HG02938 (cell line): ENCODE data around the gene SLC4A3.
"Not testable (repeated sequence)": the region's sequence is repeated elsewhere in the genome, so short reads cannot be mapped to it uniquely, and the experiment has no call there.

Experiments used
- ATAC-seq: cut with Tn5 transposase; IDR thresholded peaks from one replicate; pipeline ENCODE4 v1.9.1; 2021; ENCODE audit warnings: mild to moderate bottlenecking, moderate library complexity; ENCODE audit not compliant: unreplicated experiment

Gene SLC4A3

DNA sequence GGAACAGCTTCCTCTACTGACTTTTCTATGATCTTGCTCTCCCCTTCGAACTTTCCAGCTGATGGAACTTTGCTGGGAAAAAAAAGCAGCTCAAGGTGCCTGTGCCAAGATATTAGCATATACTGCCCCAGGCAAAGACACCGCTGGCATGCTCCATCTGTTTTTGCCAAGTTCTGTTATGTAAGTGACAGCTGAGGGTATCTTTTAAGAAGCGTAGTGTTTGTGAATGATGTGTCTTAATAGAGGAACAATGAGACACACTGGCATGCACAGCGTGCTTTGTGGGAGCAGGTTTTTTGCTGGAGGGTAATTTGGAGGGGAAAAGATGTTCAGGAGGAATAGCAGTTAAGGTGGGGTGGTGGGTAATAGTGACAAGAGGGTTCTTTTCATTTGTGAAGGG is 47.8 kb downstream of the SLC4A3 start:
- ATAC-seq, result no peak

DNA sequence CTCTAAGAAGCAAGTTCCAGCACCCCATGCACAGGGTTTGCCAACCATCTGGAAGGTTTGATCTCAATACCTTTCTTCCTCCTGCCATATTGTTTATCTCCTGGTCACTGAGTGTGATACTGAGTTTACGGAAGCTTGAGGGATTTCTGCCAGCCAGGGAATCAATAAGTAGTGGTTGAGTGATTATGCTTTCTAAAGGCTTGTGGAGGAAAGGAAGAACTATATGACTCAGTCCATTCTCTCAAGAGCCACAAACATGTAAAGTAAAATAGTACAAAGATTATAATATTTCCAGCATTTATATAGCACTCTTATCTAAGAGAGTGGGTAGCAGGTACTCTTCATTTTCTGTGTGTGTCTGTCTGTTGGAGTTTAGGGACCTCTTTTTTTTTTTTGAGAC is 49.2 kb downstream of the SLC4A3 start:
- ATAC-seq, result no peak

DNA sequence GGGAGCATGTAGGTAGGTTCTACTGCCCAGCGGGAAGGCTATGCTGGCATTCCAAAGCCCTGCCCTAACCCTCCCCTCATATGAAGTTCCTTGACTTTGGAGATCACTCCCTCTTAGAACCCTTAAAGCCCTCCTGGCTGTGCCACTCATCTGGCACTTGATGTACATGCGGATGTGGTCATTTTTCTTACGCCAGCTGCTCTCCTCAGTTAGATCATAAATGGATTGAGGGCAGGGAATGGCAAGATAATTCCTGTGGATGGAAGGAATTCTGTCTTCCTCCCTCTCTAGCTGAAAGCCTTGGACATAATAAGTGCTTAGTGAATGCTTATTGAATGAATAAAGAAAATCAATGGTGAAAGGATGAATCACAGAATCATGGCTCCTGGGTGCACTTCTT is 51.6 kb downstream of the SLC4A3 start:
- ATAC-seq, result no peak

DNA sequence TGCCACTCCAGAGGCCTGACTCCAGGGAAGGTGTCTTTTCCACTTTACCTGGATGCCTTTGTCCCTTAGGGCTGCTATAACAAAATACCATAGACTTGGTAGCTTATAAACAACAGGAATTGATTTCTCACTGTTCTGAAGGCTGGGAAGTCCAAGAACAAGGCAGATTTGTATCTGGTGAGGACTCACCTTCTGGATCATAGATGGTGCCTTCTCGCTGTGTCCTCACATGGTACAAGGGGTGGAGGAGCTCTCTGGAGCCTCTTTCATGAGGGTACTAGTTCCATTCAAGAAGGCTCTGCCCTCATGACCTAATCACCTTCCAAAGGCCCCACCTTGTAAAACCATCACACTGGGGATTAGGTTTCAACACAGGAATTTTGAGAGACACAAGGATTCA is 52.1 kb downstream of the SLC4A3 start:
- ATAC-seq, result no peak

DNA sequence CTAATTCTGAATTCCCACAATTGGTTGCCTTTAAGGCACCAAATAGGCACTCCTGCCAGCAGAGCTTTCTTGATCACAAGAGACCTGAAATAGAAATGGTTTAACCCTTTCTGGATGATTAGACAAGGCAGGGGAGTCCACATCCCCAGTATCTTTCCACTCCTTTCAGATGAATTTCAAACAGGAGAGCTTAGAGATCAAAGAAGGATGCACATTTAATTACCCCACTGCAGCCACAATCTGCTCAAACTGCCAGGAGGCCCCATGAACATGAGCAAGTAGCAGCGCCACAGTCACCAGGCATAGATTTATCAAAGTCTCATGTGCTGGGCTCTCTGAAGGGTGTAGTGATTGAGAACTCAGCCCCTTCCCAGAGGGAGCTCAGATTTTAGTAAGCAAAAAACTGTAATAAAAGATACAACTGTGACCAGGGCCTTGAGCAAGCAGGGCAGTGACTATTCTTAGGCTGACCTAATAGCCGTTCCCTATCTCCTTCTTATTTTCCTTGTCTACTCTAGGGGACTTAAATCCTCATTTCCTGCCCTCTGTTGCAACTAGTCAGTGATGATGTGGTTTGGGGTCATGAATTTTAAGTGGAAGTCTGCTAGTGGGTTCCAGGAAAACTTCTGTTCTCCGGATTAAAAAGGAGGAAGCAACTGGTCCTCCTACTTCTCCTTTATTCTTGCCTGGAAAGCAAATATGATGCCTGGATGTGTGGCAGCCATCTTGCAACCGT is 53.7 kb downstream of the SLC4A3 start:
- no peak for ATAC-seq

DNA sequence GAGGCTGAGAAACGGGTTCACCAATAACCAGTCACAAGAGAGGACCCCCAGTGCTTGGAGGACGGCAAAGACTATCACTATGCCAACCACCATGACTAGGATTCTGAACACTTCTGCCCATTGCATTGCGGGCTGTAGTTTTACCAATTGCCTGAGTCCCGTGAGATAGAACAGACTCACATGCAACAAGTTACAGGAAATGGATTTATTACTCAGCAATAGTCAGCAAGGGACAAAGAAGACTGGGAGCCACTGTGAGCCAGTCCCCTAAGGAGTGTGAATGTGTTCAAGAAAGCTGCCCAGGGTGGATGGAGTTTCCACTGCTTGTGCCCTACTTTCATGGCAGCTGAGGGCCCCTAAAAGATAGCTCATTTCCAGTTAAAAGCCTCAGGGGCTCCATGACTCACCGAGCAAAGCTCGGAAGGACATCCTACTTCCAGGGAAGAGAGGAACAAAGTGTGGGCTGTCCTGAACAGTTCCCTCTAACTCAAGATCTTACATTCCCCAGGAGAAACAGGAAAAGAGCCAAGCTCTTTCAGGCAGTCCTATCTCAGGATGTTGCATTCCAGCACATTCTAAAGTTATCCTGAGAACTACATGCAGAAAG is 54.4 kb downstream of the SLC4A3 start:
- no peak for ATAC-seq

DNA sequence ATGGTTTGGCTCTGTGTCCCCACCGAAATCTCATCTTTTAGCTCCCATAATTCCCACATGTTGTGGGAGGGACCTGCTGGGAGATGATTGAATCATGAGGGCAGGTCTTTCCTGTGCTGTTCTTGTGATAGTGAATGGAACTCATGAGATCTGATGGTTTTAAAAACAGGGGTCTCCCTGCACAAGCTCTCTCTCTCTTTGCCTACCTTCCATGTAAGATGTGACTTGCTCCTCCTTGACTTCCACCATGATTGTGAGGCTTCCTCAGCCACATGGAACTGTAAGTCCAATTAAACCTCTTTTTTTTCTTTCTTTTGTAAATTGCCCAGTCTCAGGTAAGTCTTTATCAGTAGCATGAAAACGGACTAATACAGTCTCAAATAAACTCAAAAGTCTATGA is 56.0 kb downstream of the SLC4A3 start:
- ATAC-seq, result not testable (repeated sequence)

DNA sequence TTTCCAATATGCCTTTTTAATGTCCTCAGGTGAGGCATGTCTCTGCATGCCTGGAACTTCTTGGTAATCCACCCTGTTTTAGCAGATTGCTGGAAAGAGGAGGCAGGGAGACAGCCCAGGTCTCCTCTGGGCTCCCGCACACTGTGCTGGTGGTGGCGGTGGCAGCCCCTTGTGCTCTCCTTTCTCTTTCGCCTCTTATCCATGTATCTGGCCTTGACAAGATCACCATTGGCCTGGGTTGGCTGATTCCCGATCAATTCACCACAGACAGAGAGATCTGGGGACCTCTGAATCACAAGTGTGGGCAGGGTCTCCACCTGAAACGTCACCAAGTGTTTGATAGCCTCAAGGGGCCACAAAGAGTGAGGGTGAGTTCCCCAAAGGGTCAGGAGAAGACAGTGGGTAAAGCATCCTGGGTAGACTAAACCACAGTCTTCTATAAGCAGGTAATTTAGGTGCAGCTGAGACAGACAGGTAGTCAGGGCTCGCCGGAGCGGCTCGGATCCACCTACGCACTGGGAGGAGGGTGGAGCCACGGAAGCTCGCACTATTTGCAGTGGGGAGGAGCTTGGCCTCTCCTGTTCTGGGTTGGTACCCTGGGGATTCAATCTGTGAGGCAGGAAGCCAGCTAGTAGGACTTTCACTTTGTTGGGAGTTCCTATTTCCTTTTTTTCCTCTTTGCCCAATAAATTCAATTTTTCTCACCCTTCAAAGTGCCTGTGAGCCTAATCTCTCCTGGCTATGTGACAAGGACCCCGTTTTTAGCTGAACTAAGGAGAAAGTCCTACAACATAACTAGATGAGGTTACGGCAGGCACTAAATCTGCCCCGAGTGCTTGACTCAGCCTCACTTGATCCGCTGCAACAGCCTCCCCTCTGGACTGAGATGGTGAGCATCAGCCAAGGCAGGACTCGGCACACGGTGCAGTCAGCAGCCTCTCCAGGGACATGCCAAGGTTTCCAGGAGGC is 57.6 kb downstream of the SLC4A3 start:
- peak; percentile 95 for ATAC-seq

DNA sequence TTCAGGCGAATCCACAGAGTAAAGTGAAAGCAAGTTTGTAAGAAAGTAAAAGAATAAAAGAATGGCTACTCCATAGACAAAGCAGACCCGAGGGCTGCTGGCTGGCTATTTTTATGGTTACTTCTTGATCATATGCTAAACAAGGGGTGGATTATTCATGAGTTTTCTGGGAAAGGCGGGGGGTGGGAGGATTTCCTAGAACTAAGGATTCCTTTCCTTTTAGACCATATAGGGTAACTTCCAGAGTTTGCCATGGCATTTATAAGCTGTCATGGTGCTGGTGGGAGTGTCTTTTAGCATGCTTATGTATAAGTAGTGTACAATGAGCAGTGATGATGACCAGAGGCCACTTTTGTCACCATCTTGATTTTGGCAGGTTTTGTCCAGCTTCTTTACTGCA is 59.8 kb downstream of the SLC4A3 start:
- no peak for ATAC-seq

DNA sequence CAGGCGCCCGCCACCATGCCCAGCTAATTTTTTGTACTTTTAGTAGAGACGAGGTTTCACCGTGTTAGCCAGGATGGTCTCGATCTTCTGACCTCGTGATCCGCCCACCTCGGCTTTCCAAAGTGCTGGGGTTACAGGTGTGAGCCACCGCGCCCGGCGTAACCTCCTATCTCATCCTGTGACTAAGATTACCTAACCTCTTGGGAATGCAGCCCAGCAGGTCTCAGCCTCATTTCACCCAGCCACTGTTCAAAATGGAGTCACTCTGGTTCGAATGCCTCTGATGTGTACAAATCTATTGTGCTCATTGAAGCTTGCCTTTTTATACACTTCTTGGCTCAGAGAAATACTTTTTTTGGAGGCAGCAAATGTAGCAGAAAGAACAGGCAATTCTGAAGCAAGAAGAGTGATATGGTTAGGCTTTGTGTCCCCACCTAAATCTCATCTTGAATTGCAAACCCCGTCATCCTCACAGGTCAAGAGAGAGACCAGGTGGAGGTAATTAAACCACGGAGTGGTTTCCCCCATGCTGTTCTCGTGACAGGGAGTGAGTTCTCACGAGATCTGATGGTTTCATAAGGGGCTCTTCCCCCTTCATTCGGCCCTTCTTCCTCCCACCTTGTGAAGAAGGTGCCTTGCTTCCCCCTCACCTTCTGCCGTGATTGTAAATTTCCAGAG is 60.6 kb downstream of the SLC4A3 start:
- no peak for ATAC-seq

DNA sequence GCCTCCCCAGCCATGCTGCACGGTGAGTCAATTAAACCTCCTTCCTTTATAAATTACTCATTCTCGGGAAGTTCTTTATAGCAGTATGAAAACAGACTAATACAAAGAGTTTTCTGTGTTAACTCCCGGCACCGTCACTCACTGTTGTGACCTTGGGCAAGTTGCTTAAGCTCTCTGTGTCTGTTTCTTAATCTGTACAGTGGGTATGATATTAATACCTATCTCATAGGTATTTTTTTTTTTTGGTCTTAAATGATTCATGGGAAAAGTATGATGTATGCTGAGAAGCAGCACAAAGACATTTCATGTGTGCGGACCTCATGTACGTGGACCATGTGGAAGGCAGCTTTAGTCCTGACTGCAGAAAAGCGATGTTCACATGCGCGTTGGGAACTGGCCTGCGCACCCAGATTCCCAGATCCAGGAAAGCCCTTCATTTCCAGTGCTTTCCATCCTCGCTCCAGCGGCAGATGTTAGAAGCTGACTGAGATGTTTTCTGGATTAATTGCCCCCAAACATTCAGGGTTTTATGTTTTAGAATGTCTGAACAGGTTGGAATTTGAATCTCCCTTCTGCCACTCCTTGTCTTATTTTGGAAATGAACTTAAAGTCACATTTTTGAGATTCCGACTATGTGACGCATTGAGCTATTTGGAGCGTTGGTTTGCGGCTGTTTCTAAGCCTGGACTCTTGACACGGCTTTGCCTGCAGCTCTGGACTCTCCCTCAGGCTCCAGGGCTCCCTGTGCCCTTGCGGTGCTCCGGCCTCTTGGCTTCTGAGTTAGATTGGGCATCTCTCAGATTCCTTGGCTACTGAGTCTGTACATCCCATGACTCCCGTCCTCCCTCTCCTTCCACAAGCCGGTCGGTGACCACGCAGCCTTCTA is 61.4 kb downstream of the SLC4A3 start:
- ATAC-seq, result no peak

DNA sequence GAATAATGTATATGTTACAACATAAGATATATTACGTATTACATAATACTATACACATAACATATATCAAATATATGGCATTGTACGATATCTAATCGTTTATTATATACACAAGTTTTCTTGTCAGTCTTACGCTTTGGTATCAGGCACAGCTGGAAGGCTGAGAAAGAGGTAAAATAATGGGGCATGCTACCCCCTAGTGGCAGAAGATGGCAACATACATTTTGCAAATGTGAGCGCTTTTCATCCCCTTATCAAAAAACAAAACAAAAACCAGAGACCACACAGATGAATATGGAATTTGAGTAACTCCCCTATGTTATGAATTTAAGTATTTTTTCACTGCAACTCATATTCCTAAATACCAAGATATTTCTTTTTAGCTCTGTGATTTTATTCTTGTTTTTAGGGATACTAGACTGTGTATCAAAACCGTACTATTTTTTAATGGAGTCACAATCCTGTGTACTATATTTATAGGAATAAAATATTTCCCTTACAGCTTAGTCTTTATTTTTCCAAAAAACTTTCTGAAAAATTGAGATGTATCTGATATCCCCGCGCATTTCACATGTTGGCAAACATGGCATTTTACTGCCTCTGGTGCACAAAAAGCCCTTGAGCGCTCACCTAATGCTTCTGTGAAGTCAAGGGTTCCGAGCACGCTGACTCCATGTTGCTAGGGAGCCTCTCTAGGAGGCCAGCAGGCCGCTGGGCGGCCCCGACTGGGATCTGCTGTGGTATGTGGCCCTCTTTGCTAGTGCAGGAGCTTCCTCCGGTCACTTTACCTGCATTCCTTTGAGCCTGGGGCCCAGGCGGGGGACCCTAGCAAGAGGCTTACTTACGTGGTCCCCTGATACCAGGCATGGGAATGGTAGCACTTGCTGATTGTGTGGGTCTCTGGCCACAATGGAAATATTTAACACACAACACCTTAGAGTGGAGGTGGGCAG is 62.5 kb downstream of the SLC4A3 start:
- ATAC-seq, result peak; percentile 45

DNA sequence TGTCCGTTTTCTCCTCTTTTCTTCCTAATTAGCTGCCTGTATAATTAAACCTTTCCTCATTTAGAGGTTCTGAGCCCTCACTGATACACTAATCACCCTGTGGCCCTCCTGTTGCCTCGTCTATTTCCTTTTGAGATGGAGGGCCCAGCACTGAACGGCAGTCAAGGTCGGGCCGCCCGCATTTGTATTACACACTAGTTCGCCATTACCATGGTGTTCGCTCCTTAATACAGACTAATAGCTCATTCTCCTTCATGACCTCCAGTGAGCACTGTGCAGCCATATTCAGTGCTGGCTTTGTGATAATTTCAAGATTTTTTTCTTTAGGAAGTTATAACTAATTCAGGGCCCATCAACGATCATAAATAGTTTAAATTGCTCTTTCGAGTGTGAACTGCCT is 64.1 kb downstream of the SLC4A3 start:
- ATAC-seq, result no peak
